ENCODE measurements around the gene LCE1C.

LCE1C gene

GRCh38 chr1:152759453-152760173 is 46.8 kb downstream of the LCE1C start:
- no peak for DNase-seq

- no peak for DNase-seq
These were observed 47.8 kb downstream of the LCE1C start for GRCh38 chr1:152758636-152759035.

- no peak for DNase-seq
These were observed 48.7 kb downstream of the LCE1C start, which contains the start of gene KPRP for GRCh38 chr1:152757747-152758146. KPRP (plus strand) TSS chr1:152758025; CDS start chr1:152759589, 1,564 bp downstream.

- DNase-seq: no peak
These were observed 49.6 kb downstream of the LCE1C start for GRCh38 chr1:152756872-152757271.

Data from activated CD8-positive, alpha-beta memory T cell treated with anti-CD3 and anti-CD28 coated beads, Interleukin-2, amount 50 U/mL, for 48 hours (primary cell).